Measurements from ENCODE around the gene FER. TPM values are rescaled to one million over a fixed set of nuclear protein-coding genes. Genes with fewer than 3 reads are reported as not detected.

Gene FER
- total RNA-seq, 1 donor: 10.7 TPM

- H3K9me3 ChIP-seq (ENCODE audit: low read depth, low read length): no peaks in the 10 kb centered on the region
- H3K27me3 ChIP-seq (ENCODE audit: insufficient read depth, low read length): no peaks in the 10 kb centered on the region
- no peak overlapping the region for H3K4me3 ChIP-seq (ENCODE audit: low read length)
- peaks cover 24% of the 10 kb centered on the region for H3K4me1 ChIP-seq (ENCODE audit: insufficient read depth, low read length)
Measured at GRCh38 chr5:108730617-108731340, 16.9 kb upstream of the FER start.

- Histone ChIP-seq H3K4me1 (ENCODE audit: insufficient read depth, low read length) (no peaks in the 10 kb centered on the region), H3K4me3 (ENCODE audit: low read length) (no peak overlapping the region), H3K27me3 (ENCODE audit: insufficient read depth, low read length) (no peaks in the 10 kb centered on the region), H3K9me3 (ENCODE audit: low read depth, low read length) (no peaks in the 10 kb centered on the region)
Measured at GRCh38 chr5:108735790-108736189, 11.9 kb upstream of the FER start.

- Histone ChIP-seq H3K4me3 (ENCODE audit: low read length) (no peak overlapping the region), H3K4me1 (ENCODE audit: insufficient read depth, low read length) (no peaks in the 10 kb centered on the region), H3K27me3 (ENCODE audit: insufficient read depth, low read length) (no peaks in the 10 kb centered on the region), H3K9me3 (ENCODE audit: low read depth, low read length) (no peaks in the 10 kb centered on the region)
Measured at GRCh38 chr5:108736855-108737254, 10.8 kb upstream of the FER start.

GRCh38 chr5:108739376-108739775, 8.3 kb upstream of the FER start:
- H3K9me3 ChIP-seq (ENCODE audit: low read depth, low read length): no peaks in the 10 kb centered on the region
- H3K27me3 ChIP-seq (ENCODE audit: insufficient read depth, low read length): no peaks in the 10 kb centered on the region
- no peak overlapping the region for H3K4me3 ChIP-seq (ENCODE audit: low read length)
- no peaks in the 10 kb centered on the region for H3K4me1 ChIP-seq (ENCODE audit: insufficient read depth, low read length)

- no peaks in the 10 kb centered on the region for H3K27me3 ChIP-seq (ENCODE audit: insufficient read depth, low read length)
- no peaks in the 10 kb centered on the region for H3K4me1 ChIP-seq (ENCODE audit: insufficient read depth, low read length)
- no peaks in the 10 kb centered on the region for H3K9me3 ChIP-seq (ENCODE audit: low read depth, low read length)
- H3K4me3 ChIP-seq (ENCODE audit: low read length): no peak overlapping the region
Measured at GRCh38 chr5:108739906-108740305, 7.8 kb upstream of the FER start.

GRCh38 chr5:108743319-108743718, 4.4 kb upstream of the FER start:
- H3K27me3 ChIP-seq (ENCODE audit: insufficient read depth, low read length): no peaks in the 10 kb centered on the region
- H3K9me3 ChIP-seq (ENCODE audit: low read depth, low read length): no peaks in the 10 kb centered on the region
- H3K4me1 ChIP-seq (ENCODE audit: insufficient read depth, low read length): peaks cover 7% of the 10 kb centered on the region
- H3K4me3 ChIP-seq (ENCODE audit: low read length): no peak overlapping the region

GRCh38 chr5:108743846-108744245, 3.9 kb upstream of the FER start:
- Histone ChIP-seq H3K27me3 (ENCODE audit: insufficient read depth, low read length) (no peaks in the 10 kb centered on the region), H3K4me1 (ENCODE audit: insufficient read depth, low read length) (peaks cover 7% of the 10 kb centered on the region), H3K9me3 (ENCODE audit: low read depth, low read length) (no peaks in the 10 kb centered on the region), H3K4me3 (ENCODE audit: low read length) (no peak overlapping the region)

- Histone ChIP-seq H3K4me3 (ENCODE audit: low read length) (no peak overlapping the region), H3K9me3 (ENCODE audit: low read depth, low read length) (no peaks in the 10 kb centered on the region), H3K4me1 (ENCODE audit: insufficient read depth, low read length) (peaks cover 12% of the 10 kb centered on the region), H3K27me3 (ENCODE audit: insufficient read depth, low read length) (no peaks in the 10 kb centered on the region)
Measured at GRCh38 chr5:108747111-108747773, 455 bp upstream of the FER start.

GRCh38 chr5:108748401-108749127, 867 bp downstream of the FER start:
- Histone ChIP-seq H3K27me3 (ENCODE audit: insufficient read depth, low read length) (no peaks in the 10 kb centered on the region), H3K4me1 (ENCODE audit: insufficient read depth, low read length) (peaks cover 12% of the 10 kb centered on the region), H3K4me3 (ENCODE audit: low read length) (peak overlapping the region; percentile 76), H3K9me3 (ENCODE audit: low read depth, low read length) (no peaks in the 10 kb centered on the region)

- peaks cover 12% of the 10 kb centered on the region for H3K4me1 ChIP-seq (ENCODE audit: insufficient read depth, low read length)
- no peaks in the 10 kb centered on the region for H3K27me3 ChIP-seq (ENCODE audit: insufficient read depth, low read length)
- peak overlapping the region; percentile 76 for H3K4me3 ChIP-seq (ENCODE audit: low read length)
- H3K9me3 ChIP-seq (ENCODE audit: low read depth, low read length): no peaks in the 10 kb centered on the region
Measured at GRCh38 chr5:108749128-108749861, 1.6 kb downstream of the FER start.

GRCh38 chr5:108753331-108753730, 5.6 kb downstream of the FER start:
- Histone ChIP-seq H3K27me3 (ENCODE audit: insufficient read depth, low read length) (no peaks in the 10 kb centered on the region), H3K4me1 (ENCODE audit: insufficient read depth, low read length) (peaks cover 6% of the 10 kb centered on the region), H3K4me3 (ENCODE audit: low read length) (no peak overlapping the region), H3K9me3 (ENCODE audit: low read depth, low read length) (no peaks in the 10 kb centered on the region)

- Histone ChIP-seq H3K4me3 (ENCODE audit: low read length) (no peak overlapping the region), H3K27me3 (ENCODE audit: insufficient read depth, low read length) (no peaks in the 10 kb centered on the region), H3K9me3 (ENCODE audit: low read depth, low read length) (no peaks in the 10 kb centered on the region), H3K4me1 (ENCODE audit: insufficient read depth, low read length) (peaks cover 6% of the 10 kb centered on the region)
Measured at GRCh38 chr5:108753877-108754276, 6.2 kb downstream of the FER start.

- no peaks in the 10 kb centered on the region for H3K4me1 ChIP-seq (ENCODE audit: insufficient read depth, low read length)
- no peaks in the 10 kb centered on the region for H3K27me3 ChIP-seq (ENCODE audit: insufficient read depth, low read length)
- H3K4me3 ChIP-seq (ENCODE audit: low read length): no peak overlapping the region
- H3K9me3 ChIP-seq (ENCODE audit: low read depth, low read length): no peaks in the 10 kb centered on the region
Measured at GRCh38 chr5:108760512-108760911, 12.8 kb downstream of the FER start.

- H3K4me1 ChIP-seq (ENCODE audit: insufficient read depth, low read length): no peaks in the 10 kb centered on the region
- no peak overlapping the region for H3K4me3 ChIP-seq (ENCODE audit: low read length)
- H3K27me3 ChIP-seq (ENCODE audit: insufficient read depth, low read length): no peaks in the 10 kb centered on the region
- no peaks in the 10 kb centered on the region for H3K9me3 ChIP-seq (ENCODE audit: low read depth, low read length)
Measured at GRCh38 chr5:108762660-108763059, 15.0 kb downstream of the FER start.

Data from mononuclear cell (primary cell).